HepG2 (cell line): ENCODE results near the gene CIB2. TPM values are rescaled to one million over a fixed set of nuclear protein-coding genes. Genes with fewer than 3 reads are reported as not detected.

Source experiments
- ATAC-seq: fragments of 200-7000 bp; cut with Tn5 transposase; 3 replicates; pipeline ENCODE4 v1.9.1; 2020; ENCODE audit warnings: mild to moderate bottlenecking, moderate library complexity
- BruUV-seq: library from RNA; stranded (reverse); fragments of 400-500 nt; replicated peaks from 2 replicates; lab custom pipeline; 2021; lab: Mats Ljungman, UMichigan
- CTCF ChIA-PET: fragments of 300-600 bp; formaldehyde crosslinking; extraction: SDS; loops from one replicate; lab custom pipeline; 2021; ENCODE audit warnings: low total read pairs, inconsistent platforms, low intra/inter-chr PET ratio; lab: Yijun Ruan, JAX
- POLR2A ChIA-PET: fragments of 350-600 bp; sonication (Branson Sonifier 250); formaldehyde crosslinking; loops from one replicate; lab custom pipeline; 2020; ENCODE audit warnings: antibody characterized with exemption, inconsistent platforms; lab: Yijun Ruan, JAX
- DNase-seq: peaks from one replicate; pipeline ENCODE4 v3.0.0-alpha.2; 2015; ENCODE audit warnings: low spot score
- FAIRE-seq: peaks from 3 replicates; lab custom pipeline; 2011; peaks lifted over from hg19 to GRCh38; lab: Jason Lieb, UNC
- H2AFZ ChIP-seq: one replicate; pipeline ENCODE4 v1.6.1; 2011; ENCODE audit warnings: low read length, inconsistent platforms
- H3K27ac ChIP-seq: fragments of 300-600 bp; 3 replicates; pipeline ENCODE4 v1.8.0; 2011; ENCODE audit warnings: mixed run types, mild to moderate bottlenecking, mixed read lengths, low read length, inconsistent platforms; ENCODE audit not compliant: insufficient read depth; ENCODE audit errors: extremely low read length
- H3K27me3 ChIP-seq, 2 experiments: fragments of 200-600 bp in 1 of 2; 2 replicates in 1 of 2; 3 replicates in 1 of 2; pipeline versions ENCODE4 v1.6.0 to v1.8.0; 2011; ENCODE audit warnings: low read length in 2 of 2, mild to moderate bottlenecking in 2 of 2, moderate library complexity in 2 of 2, inconsistent platforms in 1 of 2; ENCODE audit not compliant: insufficient read depth in 2 of 2, control insufficient read depth in 1 of 2
- H3K36me3 ChIP-seq, 2 experiments: fragments of 200-600 bp in 1 of 2; replicated peaks in 1 of 2; 2 replicates in 1 of 2; 3 replicates in 1 of 2; pipeline versions ENCODE4 v1.5.1 to v1.8.0; 2011; ENCODE audit warnings: low read length in 2 of 2, inconsistent platforms in 1 of 2; ENCODE audit not compliant: insufficient read depth in 2 of 2, control insufficient read depth in 1 of 2
- H3K4me1 ChIP-seq: 2 replicates; pipeline ENCODE4 v1.5.1; 2012; ENCODE audit warnings: low read length, inconsistent platforms; ENCODE audit not compliant: insufficient read depth
- H3K4me2 ChIP-seq: 2 replicates; pipeline ENCODE4 v1.6.0; 2011; ENCODE audit warnings: low read depth, low read length, inconsistent platforms
- H3K4me3 ChIP-seq, 3 experiments: fragments of 200-600 bp in 1 of 3; sonication (generic), shearing (Covaris generic) in 1 of 3; replicated peaks in 1 of 3; 2 replicates each; pipeline ENCODE4 v1.5.1; 2011 to 2016; ENCODE audit warnings: low read length in 3 of 3, inconsistent platforms in 2 of 3, low read depth in 2 of 3, mild to moderate bottlenecking in 2 of 3, control low read depth in 1 of 3, mixed read lengths in 1 of 3; ENCODE audit not compliant: insufficient read depth in 1 of 3
- H3K79me2 ChIP-seq: one replicate; pipeline ENCODE4 v1.6.1; 2011; ENCODE audit warnings: low read length, inconsistent platforms; ENCODE audit not compliant: insufficient read depth
- H3K9ac ChIP-seq: 2 replicates; pipeline ENCODE4 v1.6.0; 2011; ENCODE audit warnings: mild to moderate bottlenecking, low read depth, low read length, inconsistent platforms; ENCODE audit not compliant: insufficient read depth
- H3K9me3 ChIP-seq: 2 replicates; pipeline ENCODE4 v1.5.1; 2012; ENCODE audit warnings: mild to moderate bottlenecking, low read length
- H4K20me1 ChIP-seq: 2 replicates; pipeline ENCODE4 v1.6.0; 2011; ENCODE audit warnings: inconsistent platforms, mild to moderate bottlenecking, low read length, moderate library complexity; ENCODE audit not compliant: insufficient read depth
- CEBPB ChIP-seq: IDR thresholded peaks from 2 replicates; pipeline ENCODE4 v1.6.1; 2011; ENCODE audit warnings: low read depth, low read length, improper control_type of control experiment, borderline replicate concordance
- FOXO1 ChIP-seq: sonication (generic); formaldehyde crosslinking; IDR thresholded peaks from 2 replicates; pipeline ENCODE4 v1.4.0; 2020; ENCODE audit warnings: missing genetic modification reagents
- HNF4A ChIP-seq: sonication (generic); formaldehyde crosslinking; IDR thresholded peaks from 2 replicates; pipeline ENCODE4 v1.4.0; 2020; ENCODE audit warnings: missing genetic modification reagents
- PRMT3 ChIP-seq: sonication (generic); formaldehyde crosslinking; IDR thresholded peaks from 2 replicates; pipeline ENCODE4 v1.8.1; 2022; ENCODE audit warnings: low read depth, mild to moderate bottlenecking, moderate library complexity, missing genetic modification reagents, borderline replicate concordance
- STAT5B ChIP-seq: sonication (generic); formaldehyde crosslinking; IDR thresholded peaks from 2 replicates; pipeline ENCODE4 v1.4.0; 2020; ENCODE audit warnings: missing genetic modification reagents
- ZFP82 ChIP-seq: sonication (generic); formaldehyde crosslinking; IDR thresholded peaks from 2 replicates; pipeline ENCODE4 v1.5.1; 2020; ENCODE audit warnings: mild to moderate bottlenecking, missing genetic modification reagents, borderline replicate concordance
- ZNF263 ChIP-seq: sonication (generic); formaldehyde crosslinking; IDR thresholded peaks from 2 replicates; pipeline ENCODE4 v1.4.0; 2020; ENCODE audit warnings: missing genetic modification reagents
- WGBS: methylation state at CpG from one replicate; pipeline ENCODE4 v1.1.6; 2017; ENCODE audit warnings: low lambda C conversion rate; 5-methylcytosine and 5-hydroxymethylcytosine counted together
- in situ Hi-C: cut with HindIII; loops from 2 replicates; pipeline ENCODE4 v1.10.0; 2017; ENCODE audit warnings: low pct_unique_long_range_greater_than_20kb; ENCODE audit not compliant: extremely low pct_ligation_motif_present
- intact Hi-C: fragments of 100-400 bp; cut with micrococcal nuclease; formaldehyde crosslinking; loops from one replicate; pipeline ENCODE4 v1.10.0; 2022; ENCODE audit not compliant: unreplicated experiment
- polyA plus RNA-seq, 8 experiments: library from polyadenylated mRNA; depleted of rRNA in 3 of 8; stranded (reverse) in 7 of 8; unstranded in 1 of 8; fragments of >200 nt; fragmentation: Illumina TruSeq in 4 of 8; extraction: Trizol in 4 of 8; gene quantifications; 2 replicates each; pipeline versions ENCODE4 v1.2.1 to v1.2.3, GENCODE V29; 2011 to 2016; ENCODE audit warnings: low read depth in 4 of 8, missing spikeins in 1 of 8, mixed read lengths in 1 of 8; ENCODE audit not compliant: insufficient read depth in 1 of 8
- total RNA-seq, 5 experiments: library from RNA; depleted of rRNA; stranded (reverse); fragments of >200 nt; fragmentation: Illumina TruSeq; extraction: Trizol; gene quantifications; 2 replicates each; pipeline ENCODE4 v1.2.3, GENCODE V29; 2016; ENCODE audit warnings: low read depth in 1 of 5
- TF ChIP-seq, protein P1 (sequence below): sonication (generic); formaldehyde crosslinking; IDR thresholded peaks from 2 replicates; pipeline ENCODE4 v1.5.0; 2020; ENCODE audit warnings: mild to moderate bottlenecking, missing genetic modification reagents, moderate library complexity
- TF ChIP-seq, protein P2 (sequence below): sonication (generic); formaldehyde crosslinking; IDR thresholded peaks from 2 replicates; pipeline ENCODE4 v1.5.1; 2020; ENCODE audit warnings: mild to moderate bottlenecking, missing genetic modification reagents, borderline replicate concordance

Gene CIB2
- total and polyA plus RNA-seq, 2 of the 13 experiments (the other 11 are each of a cell fraction or from before 2014, with no cell fraction given): 1.4 to 1.5 TPM

DNA sequence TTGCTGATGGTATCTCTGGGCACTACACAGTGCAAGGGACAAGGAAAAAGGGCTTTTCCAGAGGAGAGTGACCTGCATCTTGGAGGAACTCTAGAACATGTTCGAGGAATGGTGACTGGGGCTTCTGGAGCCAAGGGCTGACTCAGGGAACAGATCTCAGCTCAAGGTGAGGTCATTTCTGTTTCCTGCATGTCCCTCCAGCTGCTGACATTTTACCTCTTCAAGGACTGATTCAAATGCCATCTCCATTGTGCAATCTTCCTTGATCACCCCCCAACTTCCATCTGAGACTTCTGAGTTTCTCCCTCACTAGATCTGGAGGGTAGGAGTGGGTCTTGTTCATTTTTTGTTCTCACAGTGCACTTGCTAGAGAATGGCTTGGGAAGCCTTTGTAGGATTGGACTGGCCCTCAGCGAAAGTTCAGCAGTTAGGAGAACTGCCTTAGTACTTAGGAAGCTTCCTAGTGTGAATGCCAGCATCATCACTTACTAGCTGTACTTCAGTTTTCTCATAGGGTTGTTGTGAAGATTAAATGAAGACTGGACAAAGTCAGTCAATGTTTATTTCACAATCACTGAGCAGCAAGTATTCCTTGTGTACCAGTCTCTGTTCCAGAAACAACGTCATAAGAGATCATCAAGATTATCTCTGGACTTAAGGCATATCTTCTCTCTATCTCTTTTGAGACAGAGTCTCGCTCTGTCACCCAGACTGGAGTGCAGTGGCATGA, 15.3 kb upstream of the CIB2 start:
- in situ Hi-C loops (no loop called here), intact Hi-C loops (no loop called here)

DNA sequence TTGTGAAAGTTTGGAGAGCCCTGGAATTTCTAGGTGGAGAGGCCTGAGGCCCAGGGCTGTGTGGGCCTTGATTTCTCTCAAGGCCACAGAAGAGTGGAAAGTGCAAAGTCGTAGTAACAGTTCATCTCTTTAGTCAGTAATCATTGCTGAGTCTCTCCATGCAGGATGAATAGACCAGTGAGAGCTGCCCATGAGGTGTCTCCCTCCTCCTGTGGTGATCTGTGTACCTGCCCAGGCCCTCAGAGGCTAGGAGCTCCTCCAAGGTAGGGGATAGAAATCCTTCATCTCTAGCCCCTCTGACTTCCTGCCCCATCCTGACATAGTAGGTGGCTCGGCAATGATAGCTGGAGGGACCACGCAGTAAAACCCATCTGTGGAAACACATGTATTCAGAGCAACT, 11.1 kb upstream of the CIB2 start:
- peaks cover 29% of the 10 kb centered on the region for H3K4me1 ChIP-seq
- in situ Hi-C loops: no loop called here
- H3K36me3 ChIP-seq: no peaks in the 10 kb centered on the region
- ChIA-PET POLR2A (no interaction called here), CTCF (no interaction called here)
- no peaks in the 10 kb centered on the region for H3K9me3 ChIP-seq
- H3K4me3 ChIP-seq: no peak overlapping the region
- intact Hi-C loops: no loop called here
- DNase-seq (no peak), FAIRE-seq (no peak), ATAC-seq (peak; percentile 80)
- H3K4me2 ChIP-seq: no peak overlapping the region
- peaks cover 0 to 4% of the 10 kb centered on the region in 2 experiments; a peak in 1 of 5 replicates for H3K27me3 ChIP-seq
- no peak overlapping the region for H2AFZ ChIP-seq
- H3K79me2 ChIP-seq: no peaks in the 10 kb centered on the region
- 55% methylated on average over 3 of the region's 3 CpGs for WGBS
- H3K9ac ChIP-seq: no peak overlapping the region
- no TSS peak for BruUV-seq
- no peak overlapping the region for H3K27ac ChIP-seq
- H4K20me1 ChIP-seq: no peaks in the 10 kb centered on the region
- TF ChIP-seq, protein P1, sequence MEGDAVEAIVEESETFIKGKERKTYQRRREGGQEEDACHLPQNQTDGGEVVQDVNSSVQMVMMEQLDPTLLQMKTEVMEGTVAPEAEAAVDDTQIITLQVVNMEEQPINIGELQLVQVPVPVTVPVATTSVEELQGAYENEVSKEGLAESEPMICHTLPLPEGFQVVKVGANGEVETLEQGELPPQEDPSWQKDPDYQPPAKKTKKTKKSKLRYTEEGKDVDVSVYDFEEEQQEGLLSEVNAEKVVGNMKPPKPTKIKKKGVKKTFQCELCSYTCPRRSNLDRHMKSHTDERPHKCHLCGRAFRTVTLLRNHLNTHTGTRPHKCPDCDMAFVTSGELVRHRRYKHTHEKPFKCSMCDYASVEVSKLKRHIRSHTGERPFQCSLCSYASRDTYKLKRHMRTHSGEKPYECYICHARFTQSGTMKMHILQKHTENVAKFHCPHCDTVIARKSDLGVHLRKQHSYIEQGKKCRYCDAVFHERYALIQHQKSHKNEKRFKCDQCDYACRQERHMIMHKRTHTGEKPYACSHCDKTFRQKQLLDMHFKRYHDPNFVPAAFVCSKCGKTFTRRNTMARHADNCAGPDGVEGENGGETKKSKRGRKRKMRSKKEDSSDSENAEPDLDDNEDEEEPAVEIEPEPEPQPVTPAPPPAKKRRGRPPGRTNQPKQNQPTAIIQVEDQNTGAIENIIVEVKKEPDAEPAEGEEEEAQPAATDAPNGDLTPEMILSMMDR: 0 out of 2 replicates have a peak, but pooled peaks have one; percentile 10
- TF ChIP-seq ZNF263 (CRISPR knock-in tag): peak; percentile 56; the same call in 1 of the 2 replicates
- TF ChIP-seq ZFP82 (CRISPR knock-in tag): no peak
- TF ChIP-seq, protein P2, sequence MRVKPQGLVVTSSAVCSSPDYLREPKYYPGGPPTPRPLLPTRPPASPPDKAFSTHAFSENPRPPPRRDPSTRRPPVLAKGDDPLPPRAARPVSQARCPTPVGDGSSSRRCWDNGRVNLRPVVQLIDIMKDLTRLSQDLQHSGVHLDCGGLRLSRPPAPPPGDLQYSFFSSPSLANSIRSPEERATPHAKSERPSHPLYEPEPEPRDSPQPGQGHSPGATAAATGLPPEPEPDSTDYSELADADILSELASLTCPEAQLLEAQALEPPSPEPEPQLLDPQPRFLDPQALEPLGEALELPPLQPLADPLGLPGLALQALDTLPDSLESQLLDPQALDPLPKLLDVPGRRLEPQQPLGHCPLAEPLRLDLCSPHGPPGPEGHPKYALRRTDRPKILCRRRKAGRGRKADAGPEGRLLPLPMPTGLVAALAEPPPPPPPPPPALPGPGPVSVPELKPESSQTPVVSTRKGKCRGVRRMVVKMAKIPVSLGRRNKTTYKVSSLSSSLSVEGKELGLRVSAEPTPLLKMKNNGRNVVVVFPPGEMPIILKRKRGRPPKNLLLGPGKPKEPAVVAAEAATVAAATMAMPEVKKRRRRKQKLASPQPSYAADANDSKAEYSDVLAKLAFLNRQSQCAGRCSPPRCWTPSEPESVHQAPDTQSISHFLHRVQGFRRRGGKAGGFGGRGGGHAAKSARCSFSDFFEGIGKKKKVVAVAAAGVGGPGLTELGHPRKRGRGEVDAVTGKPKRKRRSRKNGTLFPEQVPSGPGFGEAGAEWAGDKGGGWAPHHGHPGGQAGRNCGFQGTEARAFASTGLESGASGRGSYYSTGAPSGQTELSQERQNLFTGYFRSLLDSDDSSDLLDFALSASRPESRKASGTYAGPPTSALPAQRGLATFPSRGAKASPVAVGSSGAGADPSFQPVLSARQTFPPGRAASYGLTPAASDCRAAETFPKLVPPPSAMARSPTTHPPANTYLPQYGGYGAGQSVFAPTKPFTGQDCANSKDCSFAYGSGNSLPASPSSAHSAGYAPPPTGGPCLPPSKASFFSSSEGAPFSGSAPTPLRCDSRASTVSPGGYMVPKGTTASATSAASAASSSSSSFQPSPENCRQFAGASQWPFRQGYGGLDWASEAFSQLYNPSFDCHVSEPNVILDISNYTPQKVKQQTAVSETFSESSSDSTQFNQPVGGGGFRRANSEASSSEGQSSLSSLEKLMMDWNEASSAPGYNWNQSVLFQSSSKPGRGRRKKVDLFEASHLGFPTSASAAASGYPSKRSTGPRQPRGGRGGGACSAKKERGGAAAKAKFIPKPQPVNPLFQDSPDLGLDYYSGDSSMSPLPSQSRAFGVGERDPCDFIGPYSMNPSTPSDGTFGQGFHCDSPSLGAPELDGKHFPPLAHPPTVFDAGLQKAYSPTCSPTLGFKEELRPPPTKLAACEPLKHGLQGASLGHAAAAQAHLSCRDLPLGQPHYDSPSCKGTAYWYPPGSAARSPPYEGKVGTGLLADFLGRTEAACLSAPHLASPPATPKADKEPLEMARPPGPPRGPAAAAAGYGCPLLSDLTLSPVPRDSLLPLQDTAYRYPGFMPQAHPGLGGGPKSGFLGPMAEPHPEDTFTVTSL (CRISPR knock-in tag): no peak
- TF ChIP-seq HNF4A: 0 out of 2 replicates have a peak, but pooled peaks have one; percentile 29
- no peak for TF ChIP-seq FOXO1 (CRISPR knock-in tag)

More for the DNA sequence above, 15.3 kb upstream of the CIB2 start:
- Histone ChIP-seq H3K79me2 (peaks cover 9% of the 10 kb centered on the region), H3K4me1 (peaks cover 37% of the 10 kb centered on the region), H3K9ac (no peak overlapping the region), H4K20me1 (peaks cover 3% of the 10 kb centered on the region; the same call in 1 of the 2 replicates), H3K4me2 (no peak overlapping the region), H2AFZ (no peak overlapping the region), H3K36me3 (no peaks in the 10 kb centered on the region), H3K27me3 (no peaks in the 10 kb centered on the region), H3K9me3 (no peaks in the 10 kb centered on the region), H3K27ac (no peak overlapping the region), H3K4me3 (no peak overlapping the region)
- BruUV-seq: no TSS peak
- FAIRE-seq (no peak), ATAC-seq (no peak), DNase-seq (no peak)
- POLR2A ChIA-PET: no interaction called here
- TF ChIP-seq PRMT3 (CRISPR knock-in tag) (no peak), STAT5B (CRISPR knock-in tag) (no peak), CEBPB (peak; percentile 86)
- WGBS: 86% methylated on average over 4 of the region's 4 CpGs
- CTCF ChIA-PET: no interaction called here
